Skin epidermis (tissue), 12 donors: Measurements from ENCODE around the gene OGDH.

Experiments used
- H3K27ac ChIP-seq, 21 experiments: fragments of 200-600 bp; sonication (generic) in 11 of 21; one replicate each; pipeline ENCODE4 v1.5.0; 2020; ENCODE audit warnings: mild to moderate bottlenecking in 3 of 21, inconsistent platforms in 2 of 21, moderate library complexity in 2 of 21
- H3K4me3 ChIP-seq, 7 experiments: fragments of 200-600 bp; sonication (generic) in 2 of 7; one replicate each; pipeline ENCODE4 v1.5.0; 2020; ENCODE audit warnings: inconsistent platforms in 2 of 7, mild to moderate bottlenecking in 2 of 7, moderate library complexity in 1 of 7

Gene OGDH

DNA sequence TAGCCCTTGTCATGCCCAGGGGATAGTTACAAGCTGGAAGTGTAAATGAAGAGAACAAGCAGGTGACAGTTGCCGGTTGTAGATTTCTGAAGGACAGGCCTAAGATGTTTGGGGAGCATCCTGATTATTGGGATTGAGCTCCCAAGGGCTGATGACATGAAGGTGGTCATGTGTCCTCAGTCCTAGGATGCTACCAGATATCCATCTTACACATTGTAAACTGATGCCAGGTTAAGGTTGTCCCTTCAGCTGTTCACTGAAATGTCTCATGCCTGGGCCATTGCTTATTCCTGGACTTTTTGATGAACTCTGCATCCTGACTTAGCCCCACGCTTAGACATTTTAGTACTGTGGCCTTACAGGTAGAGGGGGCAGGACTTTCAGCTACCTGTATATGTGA is 143.6 kb downstream of the OGDH start:
- Histone ChIP-seq H3K27ac (peak overlapping the region in 13 of 21 experiments; percentile 2 to 100 (median 91)), H3K4me3 (peak overlapping the region in 5 of 7 experiments; percentile 69 to 93 (median 91))

DNA sequence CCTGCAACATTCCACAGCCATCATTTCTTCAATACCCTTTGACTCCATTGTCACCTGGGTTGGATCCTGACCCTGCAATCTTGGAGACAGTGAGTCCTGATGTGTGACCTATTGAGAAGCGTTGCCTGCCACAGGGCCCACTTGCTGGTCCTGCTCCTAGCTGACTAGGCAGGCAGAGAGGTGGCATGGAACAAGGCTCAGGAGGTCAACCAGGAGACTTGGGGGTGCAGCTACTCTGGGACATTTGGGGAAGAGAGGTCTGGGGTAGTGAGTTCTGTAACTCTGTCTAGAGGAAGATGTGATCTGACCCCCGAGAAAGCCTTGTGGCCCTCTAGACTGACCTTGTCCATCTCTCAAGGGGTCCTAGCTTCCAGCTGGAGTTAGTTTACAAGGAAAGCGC is 144.0 kb downstream of the OGDH start:
- peak overlapping the region in 3 of 7 experiments; percentile 1 to 93 (median 82) for H3K4me3 ChIP-seq
- H3K27ac ChIP-seq, result peak overlapping the region in 14 of 21 experiments; percentile 2 to 99 (median 54)

DNA sequence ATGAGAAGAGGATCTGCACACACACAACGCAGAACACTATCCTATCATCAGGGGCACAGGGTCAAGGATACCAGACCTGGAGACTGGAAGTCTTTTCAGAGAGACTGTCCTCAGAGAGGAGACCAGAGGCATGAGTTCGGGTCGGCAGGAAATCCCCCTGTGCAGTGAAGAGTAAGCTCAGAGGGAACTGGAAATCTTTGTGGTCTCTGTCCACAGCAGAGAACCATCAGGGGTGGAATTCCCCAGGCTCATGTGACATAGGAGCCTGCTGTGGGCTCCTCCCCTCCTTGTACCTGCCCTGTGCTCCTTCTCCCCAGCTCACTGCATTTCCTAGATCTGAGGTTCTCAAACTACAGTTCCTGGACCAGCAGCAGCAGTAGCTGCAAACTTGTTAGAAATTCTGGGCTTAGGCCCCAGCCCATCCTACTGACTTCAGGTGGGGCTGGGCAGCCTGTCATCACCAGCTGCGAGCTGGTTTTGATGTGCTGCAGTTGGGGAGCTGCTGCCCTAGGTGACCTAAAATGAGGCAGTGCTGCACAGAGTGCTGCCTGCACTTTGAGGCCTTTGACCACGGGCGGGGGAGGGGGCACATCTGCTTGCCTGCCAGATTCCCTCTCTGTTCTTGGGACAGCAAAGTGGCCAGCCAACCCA is 144.6 kb downstream of the OGDH start:
- Histone ChIP-seq H3K27ac (peak overlapping the region in 15 of 21 experiments; percentile 2 to 99 (median 53)), H3K4me3 (peak overlapping the region in 1 of 7 experiments; percentile 93)

DNA sequence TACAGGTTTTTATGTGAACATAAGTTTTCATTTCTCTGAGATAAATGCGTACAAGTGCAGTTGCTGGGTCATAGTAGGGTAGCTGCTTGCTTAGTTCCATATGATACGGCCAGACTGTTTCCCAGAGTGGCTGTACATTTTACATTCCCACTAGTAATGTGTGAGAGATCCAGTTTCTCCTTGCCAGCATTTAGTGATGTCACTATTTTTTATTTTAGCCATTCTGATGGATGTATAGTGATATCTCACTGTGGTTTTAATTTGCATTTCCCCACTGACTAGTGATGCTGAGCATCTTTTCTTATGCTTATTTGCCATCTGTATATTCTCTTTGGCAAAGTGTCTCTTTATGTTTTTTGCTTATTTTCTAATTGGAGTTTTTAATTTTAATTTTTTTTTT is 146.4 kb downstream of the OGDH start:
- Histone ChIP-seq H3K4me3 (no peak overlapping the region), H3K27ac (no peak overlapping the region)

DNA sequence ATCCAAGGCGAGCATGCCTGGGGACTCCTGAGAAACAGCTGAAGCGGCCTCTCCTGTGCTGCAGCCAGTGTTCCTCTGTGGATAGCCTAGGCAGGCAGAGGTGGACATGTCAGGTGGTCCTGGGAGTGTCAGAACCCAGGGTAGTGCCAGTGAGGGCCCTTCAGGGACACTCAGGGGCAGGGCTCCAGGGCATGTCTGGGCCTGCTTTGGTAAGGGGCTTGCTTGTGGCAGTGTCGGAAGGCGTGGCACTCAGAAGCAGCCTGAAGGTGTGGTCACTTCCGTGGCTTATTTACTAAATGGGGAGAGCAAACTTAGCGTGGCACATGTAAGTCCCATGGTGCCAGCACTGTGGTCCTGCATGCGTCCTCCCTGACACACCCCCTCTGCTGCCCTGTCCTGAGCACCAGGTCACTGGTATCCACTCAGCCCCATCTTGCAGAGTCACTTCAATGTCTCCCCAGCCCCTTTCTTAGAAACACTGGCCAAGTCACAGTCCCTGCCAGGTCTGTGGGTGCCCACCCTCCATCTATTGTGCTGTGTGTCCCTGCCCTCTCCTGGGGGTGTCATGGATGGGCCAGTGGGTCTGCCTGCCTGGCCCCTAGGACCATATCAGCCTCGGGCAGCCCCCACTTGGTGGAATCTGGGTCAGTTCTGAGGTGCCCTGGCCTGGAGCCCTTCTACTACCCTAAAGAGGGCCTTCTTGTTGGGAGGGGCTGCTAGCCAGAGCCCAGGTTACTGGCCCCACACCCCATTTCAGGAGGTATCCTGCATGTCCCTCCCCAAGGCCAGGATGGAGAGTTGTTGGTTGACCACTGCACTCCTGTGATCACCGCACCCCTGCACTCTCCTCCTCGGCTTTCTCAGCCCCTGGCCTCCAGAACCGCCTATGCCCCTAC is 148.6 kb downstream of the OGDH start:
- Histone ChIP-seq H3K4me3 (no peak overlapping the region), H3K27ac (peak overlapping the region in 13 of 21 experiments; percentile 5 to 76 (median 54))

DNA sequence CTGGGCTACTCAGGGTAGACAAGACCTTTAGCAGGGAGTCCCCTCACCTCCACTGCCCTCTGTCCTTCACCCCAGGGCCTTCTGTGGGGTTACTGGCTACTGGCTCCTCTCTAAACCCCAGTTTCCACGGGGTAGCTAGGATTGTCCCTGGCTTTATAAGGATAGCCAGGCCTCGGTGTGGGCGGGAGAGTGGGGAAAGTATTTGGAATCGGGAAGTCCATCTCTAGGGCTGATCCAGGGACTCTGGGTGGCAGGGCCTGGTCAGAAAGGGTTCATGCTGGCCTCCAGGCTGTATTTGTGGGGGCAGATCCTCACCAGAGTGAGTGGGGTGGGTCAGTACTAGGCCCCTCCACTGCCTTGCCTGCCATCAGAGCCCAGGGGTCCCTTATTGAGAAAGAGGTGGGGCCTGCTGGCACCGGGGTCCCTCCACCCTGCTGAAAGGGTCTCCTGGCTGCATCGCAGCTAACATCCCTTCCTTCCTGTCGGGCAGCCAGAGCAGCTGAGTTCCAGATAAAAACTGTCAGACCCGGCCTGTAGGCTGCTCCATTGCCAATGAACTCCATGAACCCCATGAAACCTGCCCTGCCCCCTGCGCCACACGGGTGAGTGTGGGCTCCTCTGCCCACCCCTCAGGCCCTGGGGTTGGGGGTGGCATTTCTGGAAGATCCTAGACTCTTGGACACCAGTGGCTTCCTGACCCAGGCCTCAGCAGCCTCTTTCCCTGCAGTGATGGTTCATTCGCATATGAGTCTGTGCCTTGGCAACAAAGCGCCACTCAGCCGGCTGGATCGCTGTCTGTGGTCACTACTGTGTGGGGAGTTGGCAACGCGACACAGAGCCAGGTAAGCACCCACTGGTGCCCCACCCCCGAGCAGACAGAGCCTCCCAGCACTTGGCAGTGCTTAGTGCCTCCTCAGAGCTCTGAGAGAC is 149.5 kb downstream of the OGDH start:
- Histone ChIP-seq H3K27ac (peak overlapping the region in 13 of 21 experiments; percentile 5 to 76 (median 54)), H3K4me3 (no peak overlapping the region)

DNA sequence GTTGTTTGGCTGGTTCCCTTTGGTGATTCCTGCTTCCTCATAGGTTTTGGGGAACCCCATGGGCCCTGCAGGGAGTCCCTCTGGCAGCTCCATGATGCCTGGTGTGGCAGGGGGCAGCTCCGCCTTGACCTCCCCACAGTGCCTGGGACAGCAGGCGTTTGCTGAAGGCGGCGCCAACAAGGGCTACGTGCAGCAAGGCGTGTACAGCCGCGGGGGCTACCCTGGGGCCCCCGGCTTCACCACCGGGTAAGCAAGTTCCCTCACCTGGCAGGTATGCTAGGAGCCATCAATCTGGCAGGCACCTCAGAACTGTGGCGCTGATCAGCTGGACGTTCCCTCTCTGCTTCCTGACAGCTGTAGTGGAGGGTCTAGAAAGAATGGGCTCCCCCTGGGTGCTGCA is 150.5 kb downstream of the OGDH start:
- peak overlapping the region in 5 of 21 experiments; percentile 16 to 66 (median 25) for H3K27ac ChIP-seq

DNA sequence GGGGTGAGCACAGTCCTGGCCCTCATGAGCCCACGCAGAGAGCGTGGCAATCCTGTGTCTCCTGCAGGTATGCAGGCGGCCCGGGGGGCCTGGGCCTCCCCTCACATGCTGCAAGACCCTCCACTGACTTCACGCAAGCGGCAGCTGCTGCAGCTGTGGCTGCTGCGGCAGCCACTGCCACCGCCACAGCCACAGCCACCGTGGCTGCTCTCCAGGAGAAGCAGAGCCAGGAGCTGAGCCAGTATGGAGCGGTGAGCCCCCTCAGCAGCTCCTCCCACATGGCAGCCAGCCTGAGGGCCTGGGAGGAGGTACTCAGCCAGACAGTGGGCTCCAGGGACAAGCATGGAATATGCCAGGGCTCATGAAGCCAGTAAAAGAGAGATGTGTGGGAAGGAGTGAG is 150.9 kb downstream of the OGDH start:
- no peak overlapping the region for H3K4me3 ChIP-seq
- H3K27ac ChIP-seq, result peak overlapping the region in 4 of 21 experiments; percentile 16 to 35 (median 22)

More for the DNA sequence above, 150.5 kb downstream of the OGDH start:
- H3K4me3 ChIP-seq, result no peak overlapping the region

DNA sequence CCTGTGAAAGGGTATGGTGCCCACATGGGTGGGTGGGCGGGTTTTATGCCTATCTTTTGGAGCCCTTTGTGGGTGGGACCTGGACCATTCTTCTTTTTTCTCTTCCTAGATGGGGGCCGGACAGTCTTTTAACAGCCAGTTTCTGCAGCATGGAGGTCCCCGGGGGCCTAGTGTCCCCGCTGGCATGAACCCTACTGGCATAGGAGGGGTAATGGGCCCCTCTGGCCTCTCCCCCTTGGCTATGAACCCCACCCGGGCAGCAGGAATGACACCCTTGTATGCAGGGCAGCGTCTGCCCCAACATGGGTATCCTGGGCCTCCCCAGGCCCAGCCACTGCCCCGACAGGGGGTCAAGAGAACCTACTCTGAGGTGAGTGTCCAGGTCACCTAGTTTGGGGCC is 151.3 kb downstream of the OGDH start:
- peak overlapping the region in 1 of 21 experiments; percentile 25 for H3K27ac ChIP-seq
- H3K4me3 ChIP-seq, result no peak overlapping the region
